Stimulated activated CD8-positive, alpha-beta memory T cell treated with anti-CD3 and anti-CD28 coated beads, Interleukin-7, amount 100 ng/mL, for 24 hours (primary cell): Measurements from ENCODE around the gene CD63.

Experiments
- DNase-seq: peaks from one replicate; pipeline ENCODE4 v3.0.0-alpha.2; 2020; ENCODE audit warnings: low read depth

The CD63 gene

GRCh38 chr12:55720894-55721444 is 7.8 kb downstream of the CD63 start:
- no peak for DNase-seq

DNA sequence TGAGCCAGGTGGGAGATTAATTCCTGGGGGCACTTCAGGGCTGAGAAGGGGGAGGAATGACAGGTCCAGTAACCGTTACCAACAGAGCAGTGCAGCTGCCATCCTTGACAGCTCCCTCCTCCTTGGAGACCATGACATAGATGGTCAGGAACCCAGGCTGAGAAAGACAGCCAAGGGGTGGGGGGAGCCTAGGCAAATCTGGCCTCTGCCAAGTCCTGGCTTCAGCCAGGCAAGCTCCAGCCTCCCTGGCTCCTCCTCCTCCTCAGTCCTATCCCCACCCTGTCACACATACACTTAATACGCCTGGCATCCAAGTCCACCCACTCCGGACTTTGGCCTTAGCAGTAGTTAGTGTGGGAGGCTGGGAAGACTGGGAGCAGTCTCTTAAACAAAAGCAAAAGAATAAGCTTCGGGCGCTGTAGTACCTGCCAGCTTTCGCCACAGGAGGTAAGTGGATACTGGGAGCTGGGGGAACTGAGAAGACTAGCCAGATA is 8.7 kb downstream of the CD63 start, which contains the start of gene RDH5:
Gene RDH5 (plus strand): TSS at position 323 of the 494 bp plus-strand sequence. CDS start 792 bp downstream, outside the sequence.
- no peak for DNase-seq

- no peak for DNase-seq
These were observed 9.4 kb downstream of the CD63 start for GRCh38 chr12:55719371-55719770.

- no peak for DNase-seq
These were observed 10.1 kb downstream of the CD63 start for GRCh38 chr12:55718624-55719275.

DNA sequence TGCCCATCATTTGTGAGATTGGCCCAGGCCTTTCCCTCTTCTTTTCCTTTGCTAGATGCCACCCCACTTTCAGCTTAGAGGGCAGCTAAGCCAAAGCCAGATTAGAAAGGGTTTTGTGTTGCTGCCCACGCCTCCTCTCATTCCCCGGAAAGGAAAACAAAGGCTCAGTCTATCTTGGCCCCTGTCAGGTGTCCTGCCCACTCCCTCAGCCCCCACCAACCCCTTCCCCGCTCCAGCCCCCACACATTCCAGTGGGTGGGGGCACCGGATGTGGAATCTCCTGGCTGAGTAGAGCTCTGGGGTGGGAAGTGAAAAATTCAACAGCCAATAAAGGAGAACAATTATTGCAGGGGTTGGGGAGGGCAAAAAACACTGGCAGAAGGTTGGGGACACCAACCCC is 10.8 kb downstream of the CD63 start:
- no peak for DNase-seq

- DNase-seq, result no peak
These were observed 11.5 kb downstream of the CD63 start for GRCh38 chr12:55717011-55718007.

GRCh38 chr12:55716582-55716957 is 12.2 kb downstream of the CD63 start:
- DNase-seq, result no peak

DNA sequence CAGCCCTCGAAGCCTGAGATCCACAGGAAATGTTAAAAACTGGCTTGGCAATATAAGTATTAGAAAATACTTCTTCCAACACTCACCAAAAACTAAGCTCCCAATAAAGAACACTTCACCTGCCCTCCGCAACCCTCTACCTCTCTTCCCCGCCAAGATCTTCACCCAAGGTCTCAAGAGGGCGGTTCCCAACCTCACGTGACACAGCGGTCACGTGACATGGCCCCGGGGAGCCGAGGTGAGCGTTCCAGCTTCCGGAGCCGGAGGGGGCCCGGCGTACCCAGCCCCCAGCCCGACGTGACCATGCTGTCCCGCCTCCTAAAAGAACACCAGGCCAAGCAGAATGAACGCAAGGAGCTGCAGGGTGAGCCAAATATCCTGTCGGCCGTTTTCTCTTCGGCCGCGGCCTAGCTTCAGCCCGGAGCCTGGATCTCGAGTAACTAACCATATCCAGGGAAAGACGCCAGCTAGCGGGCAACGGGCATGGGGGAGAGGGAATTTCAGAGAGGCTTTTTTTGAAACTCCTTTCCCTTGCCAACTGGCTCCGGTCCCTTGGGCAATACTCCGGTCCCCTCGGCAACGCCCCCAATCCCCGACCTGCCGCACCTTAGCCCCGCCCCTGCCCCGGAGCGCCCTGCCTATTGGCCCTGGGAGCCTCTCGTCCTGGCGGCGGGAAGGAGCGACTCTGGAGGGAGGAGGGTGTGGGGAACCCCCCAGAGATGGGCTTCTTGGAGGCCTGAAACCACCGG is 12.8 kb downstream of the CD63 start, which contains the start of gene BLOC1S1:
Gene BLOC1S1 (plus strand): TSS at position 214 of the 749 bp plus-strand sequence. CDS start 6 bp downstream, at position 220.
- peak; percentile 92 for DNase-seq

DNA sequence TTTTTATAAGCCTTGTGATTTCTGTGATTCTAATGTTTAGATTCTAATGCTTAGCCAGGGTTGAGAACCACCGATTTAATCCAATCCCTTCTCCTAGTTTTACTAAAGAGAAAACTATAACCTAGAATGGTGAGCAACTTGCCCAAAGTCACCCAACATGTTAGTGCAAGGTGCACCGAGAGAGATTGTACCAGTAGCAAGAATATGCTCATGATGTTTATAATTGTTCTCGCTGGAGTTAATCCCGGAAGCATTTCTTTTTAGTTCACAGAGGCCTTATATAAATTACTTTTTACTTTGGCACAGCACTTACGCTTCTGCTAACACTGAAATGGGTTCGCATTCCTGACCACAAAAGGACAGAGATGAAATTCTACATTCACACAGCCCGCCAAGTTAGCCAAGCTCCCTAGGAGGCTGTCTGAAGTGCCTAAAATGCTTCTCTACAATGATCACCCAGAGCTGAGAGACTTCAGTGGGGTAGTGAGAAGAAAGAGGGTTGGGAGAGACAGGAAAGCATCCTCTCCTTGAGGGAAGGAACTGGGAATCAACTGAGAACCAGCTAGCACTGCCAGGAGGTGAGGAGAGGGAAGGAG is 13.5 kb downstream of the CD63 start:
- no peak for DNase-seq

DNA sequence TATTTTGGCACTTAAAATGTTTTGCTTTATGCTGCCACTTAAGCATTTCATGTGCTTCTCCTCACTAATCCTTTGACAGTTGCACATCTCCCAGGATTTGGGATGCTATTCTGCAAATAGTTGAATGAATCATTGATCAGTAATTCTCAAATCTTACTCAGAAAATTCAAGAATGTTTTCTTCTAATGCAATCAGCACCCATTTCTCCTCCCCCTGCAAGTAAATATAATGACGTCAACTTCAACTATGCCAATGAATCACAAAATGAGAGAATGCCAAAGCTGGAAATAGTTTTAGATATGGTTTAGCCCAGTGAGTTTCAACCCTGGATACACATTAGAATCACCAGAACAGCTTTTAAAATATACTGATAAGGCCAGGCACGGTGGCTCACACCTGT is 15.1 kb downstream of the CD63 start:
- no peak for DNase-seq

- DNase-seq, result no peak
These were observed 16.0 kb downstream of the CD63 start for GRCh38 chr12:55712700-55713415.

DNA sequence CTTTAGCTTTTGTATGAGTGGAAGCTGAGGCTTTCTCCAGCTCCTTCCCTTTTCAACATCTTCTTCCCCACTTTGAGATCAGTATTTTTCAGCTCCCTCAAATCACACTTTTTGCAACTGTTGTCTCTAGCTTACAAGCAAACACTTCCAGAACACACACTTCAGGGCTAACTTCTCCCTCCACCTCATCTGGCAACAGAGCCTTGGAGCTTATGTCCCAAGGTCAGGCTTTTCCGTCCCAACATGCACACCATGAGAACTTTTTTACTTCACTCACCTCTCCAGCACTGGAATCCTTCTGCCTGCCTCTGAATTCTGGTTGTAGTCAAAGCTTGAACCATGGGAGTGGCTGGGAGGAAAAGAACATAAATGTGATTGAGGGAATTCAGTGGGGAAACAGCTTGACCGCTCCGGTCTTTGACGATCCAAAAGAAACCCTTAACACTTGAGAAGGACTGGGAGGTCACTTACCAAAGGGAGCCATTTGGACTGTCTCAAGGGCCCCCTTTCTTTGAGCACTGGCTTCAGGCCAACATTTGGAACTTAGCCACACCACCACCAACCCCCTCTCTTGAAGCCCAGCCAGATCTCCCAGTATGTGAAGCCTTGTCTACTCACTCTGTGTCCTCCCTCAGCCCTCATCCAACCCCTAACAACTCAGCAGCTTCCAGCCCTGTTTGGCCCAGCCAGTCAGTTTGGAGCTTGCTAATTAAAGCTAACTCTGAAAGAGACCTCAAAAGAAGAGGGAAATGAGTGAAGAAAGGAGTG is 16.8 kb downstream of the CD63 start:
- DNase-seq, result no peak

GRCh38 chr12:55708695-55709233 is 20.0 kb downstream of the CD63 start:
- no peak for DNase-seq

DNA sequence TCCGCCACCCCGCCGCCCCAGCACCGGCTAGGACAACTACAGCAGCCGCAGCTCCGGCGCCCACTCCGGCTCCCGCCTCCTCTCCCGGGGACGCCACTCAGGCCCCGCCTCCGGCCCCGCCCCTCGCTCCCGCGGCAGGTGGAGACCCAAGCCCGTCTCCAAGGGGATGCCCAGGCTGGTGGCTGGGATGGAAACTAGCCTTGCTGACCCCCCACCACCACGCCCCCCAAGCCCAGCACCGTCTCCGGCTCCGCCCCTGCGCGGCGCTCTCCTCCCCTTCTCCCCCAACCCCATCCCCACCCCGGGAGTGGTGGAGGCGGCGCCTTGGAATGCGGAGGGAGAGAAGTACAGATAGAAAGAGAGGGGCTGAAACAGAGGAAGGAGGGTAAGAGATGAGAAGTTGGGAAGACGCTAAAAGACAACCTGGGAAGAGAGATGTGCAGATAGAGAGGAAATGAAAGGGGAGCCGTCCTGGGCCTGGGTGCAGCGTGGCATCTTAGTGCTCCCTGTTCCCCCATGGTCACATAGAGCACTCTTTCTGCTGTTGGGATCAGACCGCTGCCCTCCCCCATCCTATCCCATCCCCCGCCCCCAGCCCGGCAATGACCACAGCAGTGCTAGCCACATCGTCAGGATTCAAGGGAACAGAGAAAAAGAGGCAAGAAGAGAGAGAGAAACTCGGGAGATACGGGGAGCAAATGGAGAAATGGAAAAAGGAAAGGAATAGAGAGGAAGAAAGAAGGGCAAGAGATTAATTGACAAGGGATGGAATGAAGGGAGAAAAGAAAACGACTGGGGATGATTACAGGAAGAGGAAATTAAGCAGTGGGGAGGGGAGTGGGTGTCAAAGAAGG is 20.7 kb downstream of the CD63 start, which contains the start of gene ITGA7:
Gene ITGA7 (minus strand): TSS at position 64 of the 854 bp plus-strand sequence. CDS start 222 bp downstream, outside the sequence.
- DNase-seq, result peak; percentile 47

GRCh38 chr12:55707219-55707671 is 21.6 kb downstream of the CD63 start:
- DNase-seq, result no peak

DNA sequence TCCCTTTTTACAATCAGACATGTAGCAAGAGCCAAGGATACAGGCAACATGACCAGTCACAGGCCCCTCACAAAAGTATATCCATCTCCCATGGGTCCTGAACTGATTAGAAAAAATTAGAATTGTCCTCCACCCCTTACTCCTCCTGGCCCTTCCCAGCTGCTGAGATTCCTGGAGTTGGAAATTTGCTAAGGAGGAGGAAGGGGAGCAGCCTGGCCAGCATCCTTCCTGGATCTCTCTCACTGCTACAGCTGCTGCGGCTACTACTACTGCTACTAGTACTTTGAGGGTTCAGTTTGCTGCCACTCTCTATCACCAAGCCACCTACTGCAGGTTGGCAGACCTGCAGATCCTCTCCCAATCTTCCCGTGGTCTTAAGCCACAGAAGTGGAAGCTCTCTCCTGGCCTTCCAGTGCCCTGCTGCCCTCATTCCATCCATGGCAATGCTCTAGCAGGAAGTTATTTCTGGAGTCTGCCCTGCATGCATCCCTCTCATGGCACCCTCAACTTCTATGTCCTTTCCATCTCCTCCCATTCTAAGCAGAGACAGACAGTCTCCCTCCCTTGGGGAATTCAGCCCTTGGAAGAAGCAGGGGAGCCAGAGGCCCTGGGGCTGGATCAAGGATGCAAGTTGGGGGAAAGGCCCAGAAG is 22.1 kb downstream of the CD63 start:
- no peak for DNase-seq

DNA sequence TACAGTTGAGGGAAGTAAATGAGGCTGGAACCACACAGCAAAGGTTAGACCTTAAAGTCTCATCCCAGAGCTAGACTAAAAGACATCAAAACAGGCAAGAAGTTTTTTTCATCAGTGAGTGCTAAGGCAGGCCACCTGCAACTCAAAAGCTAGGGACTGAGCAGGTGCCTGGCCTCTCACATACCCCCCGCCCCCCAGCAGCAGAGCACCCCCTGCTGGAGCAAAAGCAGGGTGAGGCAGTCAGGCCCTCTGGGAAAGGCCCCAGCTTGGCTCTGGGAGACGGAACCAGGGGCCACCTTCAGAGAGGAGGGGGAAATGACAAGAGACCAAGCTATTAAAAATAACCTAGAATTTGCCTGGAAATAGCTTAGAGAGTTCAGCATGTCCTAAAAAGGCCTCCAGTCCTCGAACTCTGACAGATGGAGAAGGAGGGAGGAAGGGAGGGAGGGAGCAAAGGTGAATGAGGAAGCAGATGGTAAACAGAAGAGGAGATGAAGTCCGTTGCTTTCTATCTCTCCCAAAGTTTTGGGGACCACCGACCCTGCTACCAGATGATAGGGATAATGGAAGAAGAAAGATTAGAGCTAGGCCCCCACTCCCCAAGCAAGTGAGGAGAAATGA is 22.9 kb downstream of the CD63 start:
- DNase-seq, result no peak
